ENCODE measurements around the gene SEMA4A.
A peak's percentile ranks its signal among the peaks of the same experiment; 100 is the strongest.
"Not testable (repeated sequence)": the region's sequence is repeated elsewhere in the genome, so short reads cannot be mapped to it uniquely, and the experiment has no call there.

SEMA4A gene

GRCh38 chr1:156122519-156123355 is 30.6 kb upstream of the SEMA4A start:
- DNase-seq (ENCODE audit: low read depth in 1 of 2, low spot score in 1 of 2) = peak in 1 of 2 experiments; percentile 74
- in situ Hi-C loops (cut with HindIII; ENCODE audit: low pct_unique_long_range_greater_than_20kb, low sequenced_read_pairs) = no loop called here
- TF ChIP-seq JUND (IDR thresholded peaks at IDR 0.05; ENCODE audit: low read depth) = no peak

- in situ Hi-C loops (cut with HindIII; ENCODE audit: low pct_unique_long_range_greater_than_20kb, low sequenced_read_pairs) = no loop called here
- no peak for TF ChIP-seq JUND (IDR thresholded peaks at IDR 0.05; ENCODE audit: low read depth)
- DNase-seq (ENCODE audit: low read depth in 1 of 2, low spot score in 1 of 2) = peak in 1 of 2 experiments; percentile 95
Observed at GRCh38 chr1:156123356-156124196, 29.8 kb upstream of the SEMA4A start.

GRCh38 chr1:156124557-156125483 is 28.6 kb upstream of the SEMA4A start:
- peak in 1 of 2 experiments; percentile 86 for DNase-seq (ENCODE audit: low read depth in 1 of 2, low spot score in 1 of 2)
- TF ChIP-seq JUND (IDR thresholded peaks at IDR 0.05; ENCODE audit: low read depth) = no peak
- in situ Hi-C loops (cut with HindIII; ENCODE audit: low pct_unique_long_range_greater_than_20kb, low sequenced_read_pairs) = no loop called here

GRCh38 chr1:156125544-156125943 is 27.8 kb upstream of the SEMA4A start:
- DNase-seq (ENCODE audit: low read depth in 1 of 2, low spot score in 1 of 2); in situ Hi-C loops (cut with HindIII; ENCODE audit: low pct_unique_long_range_greater_than_20kb, low sequenced_read_pairs): not testable (repeated sequence)

GRCh38 chr1:156126043-156126629 is 27.2 kb upstream of the SEMA4A start:
- no peak for TF ChIP-seq JUND (IDR thresholded peaks at IDR 0.05; ENCODE audit: low read depth)
- in situ Hi-C loops (cut with HindIII; ENCODE audit: low pct_unique_long_range_greater_than_20kb, low sequenced_read_pairs) = no loop called here
- DNase-seq (ENCODE audit: low read depth in 1 of 2, low spot score in 1 of 2) = no peak

GRCh38 chr1:156126630-156127534 is 26.5 kb upstream of the SEMA4A start:
- no peak for TF ChIP-seq JUND (IDR thresholded peaks at IDR 0.05; ENCODE audit: low read depth)
- no peak for DNase-seq (ENCODE audit: low read depth in 1 of 2, low spot score in 1 of 2)
- in situ Hi-C loops (cut with HindIII; ENCODE audit: low pct_unique_long_range_greater_than_20kb, low sequenced_read_pairs) = no loop called here

- no peak for DNase-seq (ENCODE audit: low read depth in 1 of 2, low spot score in 1 of 2)
- no peak for TF ChIP-seq JUND (IDR thresholded peaks at IDR 0.05; ENCODE audit: low read depth)
- in situ Hi-C loops (cut with HindIII; ENCODE audit: low pct_unique_long_range_greater_than_20kb, low sequenced_read_pairs) = no loop called here
Observed at GRCh38 chr1:156128308-156128653, 25.1 kb upstream of the SEMA4A start.

GRCh38 chr1:156128654-156129597 is 24.5 kb upstream of the SEMA4A start:
- no peak for TF ChIP-seq JUND (IDR thresholded peaks at IDR 0.05; ENCODE audit: low read depth)
- DNase-seq (ENCODE audit: low read depth in 1 of 2, low spot score in 1 of 2) = no peak
- in situ Hi-C loops (cut with HindIII; ENCODE audit: low pct_unique_long_range_greater_than_20kb, low sequenced_read_pairs) = no loop called here

- in situ Hi-C loops (cut with HindIII; ENCODE audit: low pct_unique_long_range_greater_than_20kb, low sequenced_read_pairs) = no loop called here
- DNase-seq (ENCODE audit: low read depth in 1 of 2, low spot score in 1 of 2) = peak in 1 of 2 experiments; percentile 92
- no peak; the same call in 1 of the 2 replicates for TF ChIP-seq JUND (IDR thresholded peaks at IDR 0.05; ENCODE audit: low read depth)
Observed at GRCh38 chr1:156129687-156130577, 23.5 kb upstream of the SEMA4A start.
